DLD1 (cell line): ENCODE measurements around the gene NACAD.

Source experiments
- in situ Hi-C: cut with HindIII; loops from 2 replicates; pipeline ENCODE4 v1.10.0; 2017; ENCODE audit warnings: low sequenced_read_pairs

The NACAD gene

GRCh38 chr7:45092100-45092930, 3.5 kb upstream of the NACAD start:
- in situ Hi-C loops: no loop called here

GRCh38 chr7:45089341-45089891, 647 bp upstream of the NACAD start:
- in situ Hi-C loops: no loop called here

- in situ Hi-C loops: no loop called here
Measured at GRCh38 chr7:45088146-45088701, 545 bp downstream of the NACAD start.

- in situ Hi-C loops: no loop called here
Measured at GRCh38 chr7:45087301-45088145, 1.2 kb downstream of the NACAD start.

GRCh38 chr7:45086331-45087065, 2.3 kb downstream of the NACAD start:
- in situ Hi-C loops: no loop called here

GRCh38 chr7:45085619-45086200, 3.1 kb downstream of the NACAD start:
- in situ Hi-C loops: no loop called here

GRCh38 chr7:45084901-45085618, 3.7 kb downstream of the NACAD start:
- in situ Hi-C loops: no loop called here

- in situ Hi-C loops: no loop called here
Measured at GRCh38 chr7:45084336-45084735, 4.4 kb downstream of the NACAD start.

GRCh38 chr7:45082831-45083331, 5.9 kb downstream of the NACAD start:
- in situ Hi-C loops: no loop called here

GRCh38 chr7:45082031-45082830, 6.5 kb downstream of the NACAD start:
- in situ Hi-C loops: no loop called here

- in situ Hi-C loops: no loop called here
Measured at GRCh38 chr7:45081670-45081974, 7.1 kb downstream of the NACAD start.

- in situ Hi-C loops: no loop called here
Measured at GRCh38 chr7:45080958-45081669, 7.7 kb downstream of the NACAD start.

GRCh38 chr7:45080265-45080957, 8.4 kb downstream of the NACAD start:
- in situ Hi-C loops: no loop called here

- in situ Hi-C loops: no loop called here
Measured at GRCh38 chr7:45078125-45078681, 10.6 kb downstream of the NACAD start.

- in situ Hi-C loops: no loop called here
Measured at GRCh38 chr7:45077579-45077978, 11.2 kb downstream of the NACAD start.

- in situ Hi-C loops: no loop called here
Measured at GRCh38 chr7:45076946-45077345, 11.8 kb downstream of the NACAD start.
